Activated gamma-delta T cell (primary cell): ENCODE measurements around the gene CALCOCO1.
A peak's percentile ranks its signal among the peaks of the same experiment; 100 is the strongest.
"Not testable (repeated sequence)": the region's sequence is repeated elsewhere in the genome, so short reads cannot be mapped to it uniquely, and the experiment has no call there.

Source experiments
- DNase-seq: peaks from one replicate; lab custom pipeline; 2025; lab: John Stamatoyannopoulos, UW

Gene CALCOCO1

DNA sequence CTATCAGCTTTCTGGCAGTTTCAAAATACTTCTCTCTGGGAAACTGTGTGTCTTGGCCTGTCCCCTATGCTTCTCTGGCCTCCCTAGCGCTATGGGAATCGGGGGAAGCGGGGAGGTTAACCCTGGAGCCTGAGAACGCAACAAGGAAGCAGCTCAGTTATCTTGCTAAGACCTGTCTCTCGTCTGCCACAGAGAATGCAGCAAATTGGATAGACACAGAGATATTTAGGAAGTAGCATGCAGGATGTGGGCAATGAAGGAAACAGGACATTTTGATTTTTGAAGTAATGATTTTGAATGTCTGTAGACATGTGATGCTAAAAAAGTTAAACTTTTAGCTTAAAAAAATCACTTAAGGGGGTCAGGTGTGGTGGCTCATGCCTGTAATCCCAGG is 6.6 kb upstream of the CALCOCO1 start:
- no peak for DNase-seq

DNA sequence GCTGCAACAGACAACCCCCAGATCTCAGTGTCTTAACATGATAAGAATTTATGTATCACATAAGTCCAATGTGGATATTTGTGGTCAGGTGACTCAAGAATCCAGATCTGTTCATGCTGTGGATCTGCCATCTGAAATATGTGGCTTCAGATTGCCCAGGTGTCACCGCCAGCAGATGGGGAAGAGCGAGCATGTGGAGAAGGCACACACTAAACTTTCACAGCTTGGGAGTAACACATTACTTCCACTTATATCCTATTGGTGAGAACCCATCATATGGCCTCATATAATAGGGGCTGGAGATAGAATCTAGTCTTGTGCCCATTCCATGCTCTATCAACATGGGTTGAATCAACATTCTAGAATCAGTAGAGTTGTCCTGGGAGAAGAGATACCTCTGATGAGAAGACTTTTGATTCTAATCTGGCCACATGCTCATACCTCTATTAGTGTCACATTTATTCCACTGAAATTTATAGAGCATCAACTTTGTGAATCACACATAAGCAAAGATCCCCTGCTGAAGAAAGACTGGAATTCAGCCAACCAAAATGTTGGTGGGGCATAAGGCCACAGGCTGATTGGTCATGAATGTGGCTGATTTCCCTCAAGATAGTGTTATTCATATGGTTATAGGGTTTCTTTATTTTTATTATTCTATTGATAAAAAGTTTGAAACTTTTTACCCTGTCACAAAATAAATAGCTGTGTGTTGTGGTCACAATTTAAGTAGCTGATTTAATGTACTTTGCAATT is 6.0 kb upstream of the CALCOCO1 start:
- no peak for DNase-seq

DNA sequence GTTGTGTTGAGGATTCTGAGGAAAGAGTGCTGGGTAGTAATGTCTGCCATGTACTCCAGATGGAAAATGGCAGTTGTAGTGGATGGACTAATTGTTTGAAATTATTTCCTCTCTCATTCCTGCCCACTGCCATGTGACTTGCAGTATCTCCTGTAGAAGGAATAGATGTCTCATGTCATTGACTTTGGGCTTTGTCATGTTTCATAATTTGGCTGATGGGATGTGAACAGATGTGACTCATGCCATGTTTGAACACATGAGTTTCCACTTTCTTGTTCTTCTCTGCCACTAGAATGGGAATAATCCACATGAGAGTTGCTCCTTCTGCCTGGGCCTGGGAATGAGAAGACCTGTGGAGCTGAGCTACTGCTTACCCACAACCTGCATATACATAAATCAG is 2.4 kb upstream of the CALCOCO1 start:
- DNase-seq, result no peak

DNA sequence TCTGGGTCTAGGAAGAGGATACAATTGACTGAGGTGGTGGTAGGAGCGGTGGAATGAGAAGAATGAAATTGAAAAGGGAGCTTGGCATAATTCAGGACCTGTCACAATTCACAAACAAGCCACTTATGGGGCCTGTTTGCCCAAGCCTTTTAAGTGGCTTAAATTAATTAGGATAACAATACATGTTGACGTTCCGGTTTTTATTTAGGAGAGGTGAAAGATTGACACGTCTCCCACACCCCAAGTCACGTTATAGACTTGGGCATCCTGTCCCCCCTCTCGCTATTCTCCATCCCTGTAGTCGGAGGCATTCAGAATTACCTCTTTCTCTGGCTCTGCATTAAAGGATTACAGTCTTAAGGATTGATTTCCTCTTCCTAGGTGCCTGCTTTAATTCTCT is 954 bp upstream of the CALCOCO1 start:
- no peak for DNase-seq

DNA sequence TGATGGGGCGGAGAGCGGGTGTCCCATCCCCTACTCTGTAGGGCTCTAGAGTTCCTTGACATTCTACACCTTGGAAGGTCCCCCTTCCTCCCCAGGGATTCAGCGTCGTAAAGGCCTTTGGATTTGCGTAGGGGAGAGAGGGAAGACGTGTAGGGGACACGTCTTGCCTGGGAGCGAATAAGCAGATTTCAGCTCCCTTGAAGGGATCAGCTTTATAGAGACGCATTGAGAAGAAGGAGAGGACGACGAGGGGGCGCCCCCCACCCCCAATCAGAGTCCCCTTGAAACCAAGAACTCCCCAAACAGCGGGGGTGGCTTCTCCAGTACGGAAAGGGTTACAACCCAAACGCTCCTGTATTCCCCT is 324 bp downstream of the CALCOCO1 start:
- DNase-seq, result no peak

DNA sequence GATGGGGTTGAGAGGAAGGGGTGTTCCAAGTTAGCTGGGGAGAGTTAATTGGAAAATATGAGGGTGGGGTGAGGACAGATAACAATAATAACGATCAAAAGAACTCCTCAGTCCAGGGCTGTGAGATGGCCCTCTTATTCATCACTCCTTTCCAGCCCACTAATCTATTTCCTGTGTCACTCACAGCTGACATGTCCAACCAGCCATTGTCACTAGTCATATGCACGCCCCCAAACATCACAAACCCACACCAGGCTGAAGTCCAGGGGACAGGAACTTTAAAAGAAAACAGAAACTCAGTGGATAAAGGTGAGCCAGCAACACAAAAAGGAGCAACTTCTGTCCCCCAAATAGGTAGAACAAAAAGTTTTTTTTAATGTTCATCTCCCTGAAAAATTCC is 911 bp downstream of the CALCOCO1 start:
- DNase-seq, result no peak

DNA sequence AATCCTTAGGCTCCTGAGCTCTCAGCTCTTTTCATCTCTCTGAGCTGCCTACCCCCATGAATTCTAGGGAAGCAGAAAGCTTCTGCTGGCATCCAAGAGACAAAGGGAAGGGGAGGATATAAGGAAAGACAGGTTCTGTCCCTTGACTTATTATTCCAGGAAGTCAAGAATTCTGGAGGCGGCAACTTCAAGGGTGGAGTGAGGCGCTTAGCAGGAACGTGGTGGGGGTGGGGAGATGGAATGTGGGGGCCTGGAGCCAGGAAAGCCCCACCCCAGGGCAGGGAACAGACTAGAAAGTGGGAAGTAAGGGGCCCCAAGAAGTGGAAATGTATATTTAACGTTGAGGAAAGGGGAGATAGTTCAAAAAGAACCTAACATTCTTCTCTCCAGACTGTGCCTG is 1.4 kb downstream of the CALCOCO1 start:
- DNase-seq, result no peak

DNA sequence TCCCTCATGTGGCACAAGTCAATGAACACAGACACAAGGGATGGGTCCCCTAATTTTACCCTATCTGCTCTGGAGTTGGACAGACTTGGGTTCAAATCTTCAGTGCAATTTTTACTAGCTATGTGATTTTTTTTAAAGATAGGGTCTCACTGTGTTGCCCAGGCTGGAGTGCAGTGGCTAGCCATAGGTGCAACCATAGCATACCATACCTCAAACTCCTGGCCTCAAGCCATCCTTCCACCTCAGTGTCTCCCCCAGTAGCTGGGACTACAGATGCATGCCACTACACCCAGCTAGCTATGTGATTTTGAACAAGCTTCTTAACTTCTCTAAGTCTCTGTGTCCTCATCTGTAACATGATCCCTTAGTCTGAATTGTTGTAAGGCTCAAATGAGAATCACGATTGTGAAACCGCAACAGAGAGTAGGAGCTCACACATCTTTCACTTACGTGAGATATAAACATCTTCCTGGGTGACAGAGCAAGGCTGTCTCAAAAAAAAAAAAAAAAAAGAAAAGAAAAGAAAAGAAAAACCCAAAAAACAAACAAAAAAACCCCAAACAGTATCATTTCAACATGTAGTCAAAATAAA is 4.7 kb downstream of the CALCOCO1 start:
- DNase-seq, result no peak

DNA sequence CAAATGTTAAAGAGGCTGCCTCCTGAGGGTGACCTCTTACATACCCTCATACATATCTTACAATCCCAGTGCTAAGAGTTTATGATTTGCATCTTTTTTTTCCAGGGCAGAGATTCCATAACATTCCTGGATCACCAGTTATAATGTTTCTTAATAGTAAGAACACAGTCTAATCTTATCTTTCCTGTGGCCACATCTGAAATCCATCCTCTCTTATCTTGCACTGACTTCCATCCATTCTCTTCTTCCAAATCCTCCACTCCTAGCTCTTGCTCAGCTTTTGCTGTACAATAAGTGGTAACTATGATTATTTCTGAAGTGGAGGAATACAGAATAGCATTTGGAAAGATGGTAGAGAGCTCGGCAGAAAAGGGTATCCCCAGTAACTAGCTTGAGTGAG is 6.3 kb downstream of the CALCOCO1 start:
- DNase-seq, result no peak

DNA sequence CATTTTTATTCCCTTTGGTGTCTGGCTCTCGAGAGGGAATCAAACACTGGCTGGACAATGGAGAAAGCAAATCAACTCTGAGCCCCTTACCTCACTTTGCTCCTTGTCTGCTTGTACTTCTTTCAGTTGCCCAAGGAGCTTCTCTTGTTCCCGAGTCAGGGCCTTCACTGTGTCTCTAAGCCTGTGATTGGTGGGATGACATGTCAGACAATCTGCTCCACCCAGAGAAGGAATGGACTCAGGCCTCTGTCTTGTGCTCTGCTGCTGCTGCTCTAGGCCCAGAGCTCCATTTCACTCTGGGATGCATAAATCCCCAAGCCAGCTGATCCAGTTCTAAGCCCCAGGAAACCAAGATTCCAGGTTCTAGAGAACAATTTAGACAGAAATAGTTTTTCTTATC is 7.6 kb downstream of the CALCOCO1 start:
- no peak for DNase-seq

DNA sequence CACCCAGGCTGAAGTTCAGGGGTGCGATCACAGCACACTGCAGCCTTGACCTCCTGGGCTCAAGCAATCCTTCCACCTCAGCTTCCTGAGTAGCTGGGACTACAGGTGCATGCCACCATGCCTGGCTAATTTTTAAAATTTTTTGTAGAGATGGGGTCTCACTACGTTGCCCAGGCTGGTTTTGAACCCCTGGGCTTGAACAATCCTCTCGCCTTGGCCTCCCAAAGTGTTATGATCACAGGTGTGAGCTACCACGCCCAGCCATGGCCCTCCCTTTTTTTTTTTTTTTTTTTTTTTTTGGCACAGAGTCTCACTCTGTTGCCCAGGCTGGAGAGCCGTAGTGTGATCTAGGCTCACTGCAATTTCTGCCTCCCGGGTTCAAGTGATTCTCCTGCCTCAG is 8.7 kb downstream of the CALCOCO1 start:
- not testable (repeated sequence) for DNase-seq

DNA sequence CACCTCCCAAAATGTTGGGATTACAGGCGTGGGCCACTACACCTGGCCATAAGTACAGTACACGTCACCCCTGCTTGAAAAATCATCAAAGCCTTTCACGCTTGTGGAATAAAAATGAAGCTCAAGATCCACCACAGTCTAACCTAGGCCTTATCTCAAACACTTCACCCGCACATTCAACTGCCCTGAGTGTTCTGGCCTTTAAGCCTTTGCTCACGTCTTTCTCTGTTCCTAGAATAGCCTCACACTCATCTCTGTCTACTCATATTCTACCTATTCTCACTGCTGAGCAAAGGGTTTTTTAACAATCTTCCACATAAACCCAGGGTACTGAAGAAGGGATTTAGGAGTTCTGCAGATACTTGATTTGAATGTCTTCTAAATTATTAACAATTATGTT is 9.9 kb downstream of the CALCOCO1 start:
- DNase-seq, result no peak

DNA sequence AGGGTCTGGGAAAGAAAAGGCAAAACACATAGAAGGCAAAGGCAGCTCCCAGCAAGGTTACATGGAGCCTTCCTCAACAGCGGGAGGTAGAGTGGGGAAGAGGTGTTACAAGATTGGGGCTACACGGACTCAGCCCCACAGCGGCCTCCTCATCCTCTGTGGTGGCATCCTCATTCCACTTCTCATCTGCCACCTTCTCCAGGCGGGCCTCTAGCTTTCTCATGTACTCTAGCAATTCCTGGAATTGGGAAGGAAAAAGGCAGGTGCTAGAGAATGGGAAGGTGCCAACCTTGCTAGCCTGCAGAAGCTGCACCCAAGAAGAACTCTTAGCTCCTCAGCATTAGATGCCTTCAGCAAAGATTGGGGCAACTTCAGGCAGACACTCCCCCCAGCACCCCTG is 13.2 kb downstream of the CALCOCO1 start:
- no peak for DNase-seq

DNA sequence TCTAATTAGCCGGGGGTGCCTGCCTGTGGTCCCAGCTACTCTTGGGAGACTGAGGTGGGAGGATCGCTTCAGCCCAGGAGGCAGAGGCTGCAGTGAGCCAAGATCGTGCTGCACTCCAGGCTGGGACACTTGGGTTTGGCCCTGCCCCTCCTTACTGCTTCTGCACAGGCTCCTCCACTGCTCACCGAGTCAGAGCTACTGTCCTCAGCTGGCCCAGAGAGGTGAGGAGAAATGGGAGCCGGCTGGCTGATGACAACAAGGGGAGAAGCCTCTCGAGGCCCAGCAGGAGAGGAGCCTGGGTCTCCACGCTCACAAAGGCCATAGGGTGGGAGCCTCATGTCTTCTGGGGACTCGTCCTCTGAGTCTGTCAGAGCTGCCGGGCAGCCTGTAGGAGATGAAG is 13.7 kb downstream of the CALCOCO1 start:
- no peak for DNase-seq

DNA sequence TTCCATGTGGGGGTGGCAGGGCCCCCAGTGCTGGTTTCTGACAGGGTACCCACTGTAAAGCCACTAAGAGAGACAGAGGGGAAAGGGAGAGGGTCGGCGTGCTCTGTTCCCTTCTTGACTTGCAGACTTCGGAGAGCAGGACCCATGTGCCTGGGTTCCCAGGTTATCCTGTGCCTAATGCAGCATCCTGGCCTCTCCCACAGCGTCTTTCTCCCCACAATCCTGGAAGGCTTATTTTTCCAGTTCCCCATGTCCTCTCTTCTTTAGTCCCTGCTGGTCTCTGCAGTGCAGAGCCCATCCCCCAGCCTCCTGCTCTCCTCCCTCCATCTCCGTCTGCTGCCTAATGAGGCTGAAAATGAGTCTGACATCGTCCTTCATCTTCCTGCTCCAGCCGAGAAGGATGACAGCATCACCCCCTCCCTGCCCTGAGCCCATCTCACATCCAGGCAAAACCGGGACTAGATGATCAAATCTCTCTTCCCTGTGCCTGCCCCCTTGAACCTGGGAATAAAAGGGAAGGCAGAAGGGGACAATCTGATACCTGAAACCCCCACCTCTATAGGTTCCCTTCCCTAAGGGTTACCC is 15.1 kb downstream of the CALCOCO1 start:
- no peak for DNase-seq

DNA sequence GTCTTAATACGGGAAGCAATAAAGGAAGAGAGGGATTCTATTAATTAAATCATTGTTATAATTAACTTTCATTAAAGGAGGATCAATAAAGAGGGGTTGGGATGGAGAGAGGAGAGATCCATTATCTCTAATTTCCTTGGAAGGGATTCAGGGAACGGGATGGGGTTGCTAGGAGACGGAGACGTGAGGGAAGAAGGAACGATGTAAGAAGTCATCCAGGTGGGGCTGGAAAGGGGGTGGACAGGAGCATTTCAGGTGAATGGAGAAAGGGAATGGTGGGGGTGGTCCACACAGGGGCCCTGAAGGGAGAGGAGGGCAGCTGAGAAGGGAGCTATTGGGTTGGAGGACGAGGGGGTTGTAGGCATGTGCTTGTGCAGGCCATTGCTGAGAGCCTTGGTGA is 17.2 kb downstream of the CALCOCO1 start:
- no peak for DNase-seq

DNA sequence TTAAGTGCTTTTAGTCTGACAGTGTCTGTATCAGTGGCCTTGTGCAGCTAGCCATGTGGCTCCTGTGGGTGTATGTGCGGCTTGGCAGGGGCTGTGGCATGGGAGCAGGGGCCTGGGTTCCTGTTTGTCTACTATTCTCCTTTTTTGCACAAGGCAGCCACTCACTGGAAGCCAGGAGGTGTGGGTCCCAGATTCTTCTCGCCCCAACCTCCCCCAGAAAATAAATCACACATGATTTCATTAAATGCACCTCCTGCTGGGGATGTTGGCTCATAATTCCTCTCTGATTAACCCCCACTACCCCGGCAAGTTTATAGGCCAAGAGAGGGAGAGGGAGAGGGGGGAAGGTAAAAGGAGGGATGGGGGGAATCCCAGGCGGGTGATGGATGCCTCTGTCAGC is 17.6 kb downstream of the CALCOCO1 start:
- no peak for DNase-seq

DNA sequence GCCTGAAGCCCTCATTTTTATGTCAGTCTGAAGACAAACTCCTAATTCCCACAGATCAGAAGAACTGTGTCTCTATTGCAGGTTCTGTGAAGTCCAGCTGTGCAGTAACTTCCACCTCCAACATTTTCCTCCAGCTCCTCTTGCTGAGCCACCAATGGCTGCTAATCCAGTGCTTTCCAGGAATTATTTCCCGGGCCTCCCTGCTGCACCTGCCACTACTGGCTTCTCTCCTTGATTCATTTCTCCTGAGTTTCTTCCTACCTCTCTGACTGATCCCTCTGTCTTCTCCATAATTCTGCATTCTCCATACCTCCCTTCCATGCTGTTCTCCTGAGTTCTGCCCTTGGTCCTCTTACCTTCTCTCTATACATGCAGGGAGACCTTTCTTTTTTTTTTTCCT is 21.2 kb downstream of the CALCOCO1 start:
- no peak for DNase-seq

DNA sequence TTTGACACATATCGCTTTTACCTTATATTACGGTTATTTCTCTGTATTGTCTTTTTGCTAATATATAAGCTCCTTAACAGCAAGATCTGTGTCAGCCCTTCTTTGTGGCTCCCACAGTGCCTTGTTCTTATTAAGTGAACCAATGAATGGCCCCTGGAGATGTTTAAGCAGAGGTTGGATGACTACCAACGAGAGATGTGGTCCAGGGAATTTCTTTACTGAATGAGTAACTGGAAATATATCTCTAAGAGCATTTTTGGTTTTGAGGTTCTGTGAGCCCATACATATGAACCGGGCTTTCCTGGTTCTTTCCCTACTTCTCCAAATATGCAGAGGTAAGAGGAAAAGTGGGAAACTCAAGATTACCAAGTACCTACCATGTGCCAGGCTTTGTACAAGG is 23.5 kb downstream of the CALCOCO1 start:
- no peak for DNase-seq

DNA sequence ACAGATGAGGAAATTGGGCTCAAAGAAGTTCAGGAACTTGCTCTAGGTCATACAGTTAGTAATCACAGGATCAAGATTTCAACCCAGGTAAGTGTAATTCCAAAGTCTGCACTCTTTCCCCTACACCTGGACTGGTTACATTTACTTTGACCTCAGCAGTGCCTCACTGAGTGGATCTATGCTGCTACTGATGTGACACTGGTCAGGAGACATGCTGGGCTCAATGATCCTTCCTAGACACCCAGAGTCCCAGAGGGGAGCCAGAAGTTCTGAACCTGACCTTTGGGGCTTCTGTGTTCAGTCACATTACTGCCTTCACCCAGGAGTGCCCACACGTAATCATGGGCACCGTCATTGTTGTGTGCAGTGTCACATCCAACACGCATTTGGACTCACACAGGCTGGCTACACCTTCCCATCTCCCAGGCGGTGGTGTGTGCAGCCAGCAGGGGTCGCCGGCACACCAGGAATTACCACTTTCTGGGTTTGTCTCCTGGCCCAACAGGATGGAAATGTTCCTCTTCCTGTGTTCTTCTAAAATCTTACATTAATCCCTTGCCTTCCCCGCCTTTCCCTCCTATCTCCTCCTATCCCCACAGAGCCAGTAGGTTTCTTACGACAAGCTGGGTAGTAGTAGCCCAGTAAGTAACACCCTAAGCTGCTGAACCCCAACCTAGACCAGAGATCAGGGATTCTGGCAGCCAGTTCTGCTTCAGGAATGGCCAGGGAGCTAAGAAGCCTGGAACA is 25.6 kb downstream of the CALCOCO1 start:
- peak; percentile 36 for DNase-seq

DNA sequence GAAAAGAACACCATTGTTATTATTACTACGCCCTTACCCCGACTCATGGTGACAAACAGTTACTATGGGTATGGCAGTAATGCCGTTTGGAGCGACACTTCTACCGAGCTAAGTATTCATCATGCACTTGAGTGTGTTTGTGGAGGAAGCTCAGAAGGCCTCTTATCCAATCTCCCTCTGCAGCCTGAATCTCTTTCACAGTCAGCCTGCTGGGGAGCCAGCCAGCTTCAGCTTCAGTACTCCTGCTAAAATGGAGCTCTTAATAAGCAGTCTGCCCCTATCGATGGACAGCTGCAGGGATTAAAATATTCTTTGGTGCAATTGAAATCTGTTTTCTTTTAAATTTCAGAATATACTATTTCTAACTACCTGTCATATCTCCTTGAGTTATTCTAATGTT is 26.7 kb downstream of the CALCOCO1 start:
- no peak for DNase-seq

DNA sequence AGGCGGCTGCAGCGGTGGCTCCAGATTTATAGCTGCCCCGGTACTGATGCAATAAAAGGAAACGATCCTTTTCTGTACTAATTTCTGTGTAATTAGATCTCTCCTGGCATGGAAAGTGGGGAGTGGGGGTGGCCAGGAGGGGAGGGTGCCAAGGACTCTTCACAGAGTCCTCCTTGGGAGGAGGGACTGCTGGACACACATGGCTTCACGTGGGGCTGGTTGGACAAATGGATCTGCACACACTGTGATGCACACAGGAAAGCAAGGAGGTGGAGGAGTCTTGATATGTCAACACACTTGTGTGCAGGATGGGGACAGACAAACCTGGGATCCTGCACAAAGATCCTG is 27.6 kb downstream of the CALCOCO1 start:
- DNase-seq, result no peak
